H1 (cell line): Measurements from ENCODE around the gene CEACAM21. TPM values are rescaled to one million over a fixed set of nuclear protein-coding genes. Genes with fewer than 3 reads are reported as not detected.

ENCODE experiments used
- CTCF ChIA-PET: fragments of 300-600 bp; sonication (Branson Sonifier 250); formaldehyde crosslinking; loops from one replicate; lab custom pipeline; 2021; ENCODE audit not compliant: partially characterized antibody; lab: Charles Lee
- POLR2A ChIA-PET: fragments of 300-600 bp; sonication (Branson Sonifier 250); formaldehyde crosslinking; loops from one replicate; lab custom pipeline; 2021; ENCODE audit warnings: inconsistent platforms; ENCODE audit not compliant: partially characterized antibody; lab: Charles Lee
- DNase-seq, 2 experiments: peaks; one replicate each; pipeline versions ENCODE4 v3.0.0 to v3.0.0-alpha.2; 2010 to 2022; ENCODE audit warnings: low spot score in 2 of 2, low read depth in 1 of 2, mixed read lengths in 1 of 2
- FAIRE-seq: peaks from 2 replicates; lab custom pipeline; 2011; peaks lifted over from hg19 to GRCh38; lab: Jason Lieb, UNC
- H2AFZ ChIP-seq: 2 replicates; pipeline ENCODE4 v1.8.1; 2012; ENCODE audit warnings: low read length, inconsistent platforms
- H2AK5ac ChIP-seq: 2 replicates; pipeline ENCODE4 v1.6.1; 2013; ENCODE audit warnings: low read depth, low read length
- H2BK120ac ChIP-seq: replicated peaks from 2 replicates; pipeline ENCODE3; 2013; ENCODE audit warnings: low read depth, low read length, inconsistent platforms
- H2BK12ac ChIP-seq: 2 replicates; pipeline ENCODE4 v1.6.1; 2013; ENCODE audit warnings: low read depth, low read length
- H2BK15ac ChIP-seq: 2 replicates; pipeline ENCODE4 v1.6.1; 2013; ENCODE audit warnings: low read length
- H2BK20ac ChIP-seq: 2 replicates; pipeline ENCODE4 v1.6.1; 2013; ENCODE audit warnings: low read length
- H2BK5ac ChIP-seq: 2 replicates; pipeline ENCODE4 v1.6.1; 2013; ENCODE audit warnings: low read depth, low read length
- H3K14ac ChIP-seq: 2 replicates; pipeline ENCODE4 v1.6.1; 2013; ENCODE audit warnings: inconsistent platforms; ENCODE audit not compliant: insufficient read length
- H3K18ac ChIP-seq: 2 replicates; pipeline ENCODE4 v1.6.1; 2013; ENCODE audit warnings: low read length; ENCODE audit errors: extremely low read depth
- H3K23ac ChIP-seq: 2 replicates; pipeline ENCODE4 v1.6.1; 2013; ENCODE audit warnings: inconsistent platforms; ENCODE audit not compliant: insufficient read length
- H3K23me2 ChIP-seq: 2 replicates; pipeline ENCODE4 v1.6.1; 2013; ENCODE audit warnings: low read depth, low read length
- H3K27ac ChIP-seq: 2 replicates; pipeline ENCODE4 v1.6.1; 2011; ENCODE audit warnings: low read depth, low read length, inconsistent platforms
- H3K27me3 ChIP-seq, 4 experiments: replicated peaks in 1 of 4; 1 replicate in 1 of 4; 2 replicates in 3 of 4; pipeline versions ENCODE4 v1.6.1 to v1.8.1; 2011 to 2013; ENCODE audit warnings: low read length in 3 of 4, mild to moderate bottlenecking in 3 of 4, inconsistent platforms in 2 of 4, mixed read lengths in 2 of 4, moderate library complexity in 1 of 4; ENCODE audit not compliant: control insufficient read depth in 3 of 4, insufficient read depth in 3 of 4; ENCODE audit errors: extremely low read depth in 1 of 4
- H3K36me3 ChIP-seq, 4 experiments: 2 replicates each; pipeline versions ENCODE4 v1.6.1 to v1.8.1; 2011 to 2013; ENCODE audit warnings: mild to moderate bottlenecking in 4 of 4, low read length in 3 of 4, moderate library complexity in 2 of 4, control low read depth in 1 of 4, inconsistent platforms in 1 of 4; ENCODE audit not compliant: insufficient read depth in 4 of 4, control insufficient read depth in 2 of 4
- H3K4ac ChIP-seq: replicated peaks from 2 replicates; pipeline ENCODE3; 2013; ENCODE audit warnings: low read length, low read depth, mixed read lengths, inconsistent platforms; ENCODE audit not compliant: insufficient read length
- H3K4me1 ChIP-seq, 4 experiments: replicated peaks in 1 of 4; 1 replicate in 1 of 4; 2 replicates in 3 of 4; pipeline versions ENCODE4 v1.6.1 to v1.8.1; 2011 to 2013; ENCODE audit warnings: low read length in 3 of 4, inconsistent platforms in 2 of 4, mixed read lengths in 1 of 4; ENCODE audit not compliant: insufficient read depth in 4 of 4, control insufficient read depth in 3 of 4
- H3K4me2 ChIP-seq, 2 experiments: 2 replicates each; pipeline versions ENCODE4 v1.6.1 to v1.8.1; 2011 to 2013; ENCODE audit warnings: low read depth in 2 of 2, low read length in 2 of 2, control low read depth in 1 of 2, inconsistent platforms in 1 of 2, mild to moderate bottlenecking in 1 of 2; ENCODE audit not compliant: insufficient read depth in 1 of 2
- H3K4me3 ChIP-seq, 4 experiments: fragments of 200-600, 300-600 bp in 1 of 4; sonication (generic), shearing (Covaris generic), sonication (Bioruptor Twin) in 1 of 4; 2 replicates each; pipeline versions ENCODE4 v1.5.1 to v1.8.1; 2011 to 2016; ENCODE audit warnings: low read length in 4 of 4, low read depth in 3 of 4, control low read depth in 2 of 4, inconsistent platforms in 2 of 4, mild to moderate bottlenecking in 2 of 4, mixed read lengths in 1 of 4, moderate library complexity in 1 of 4; ENCODE audit not compliant: insufficient read depth in 2 of 4; ENCODE audit errors: extremely low read depth in 1 of 4
- H3K56ac ChIP-seq: replicated peaks from 2 replicates; pipeline ENCODE3; 2013; ENCODE audit warnings: low read depth, mild to moderate bottlenecking, mixed read lengths, low read length, inconsistent platforms; ENCODE audit not compliant: insufficient read length
- H3K79me1 ChIP-seq: 2 replicates; pipeline ENCODE4 v1.6.1; 2013; ENCODE audit warnings: low read depth, low read length, control low read depth
- H3K79me2 ChIP-seq, 2 experiments: 2 replicates each; pipeline versions ENCODE4 v1.6.1 to v1.8.1; 2012 to 2013; ENCODE audit warnings: low read length in 2 of 2, mild to moderate bottlenecking in 2 of 2, inconsistent platforms in 1 of 2; ENCODE audit not compliant: insufficient read depth in 2 of 2, control insufficient read depth in 1 of 2
- H3K9ac ChIP-seq, 4 experiments: replicated peaks in 1 of 4; 1 replicate in 1 of 4; 2 replicates in 3 of 4; pipeline versions ENCODE4 v1.6.1 to v1.8.1; 2011 to 2013; ENCODE audit warnings: low read depth in 3 of 4, low read length in 3 of 4, control low read depth in 2 of 4, mild to moderate bottlenecking in 2 of 4, moderate library complexity in 2 of 4, inconsistent platforms in 1 of 4; ENCODE audit errors: extremely low read depth in 1 of 4
- H3K9me3 ChIP-seq, 2 experiments: 2 replicates each; pipeline versions ENCODE4 v1.6.1 to v1.8.1; 2012 to 2013; ENCODE audit warnings: mild to moderate bottlenecking in 2 of 2, moderate library complexity in 2 of 2, control low read depth in 1 of 2, inconsistent platforms in 1 of 2, low read depth in 1 of 2, low read length in 1 of 2, mixed read lengths in 1 of 2; ENCODE audit not compliant: insufficient read depth in 2 of 2
- H4K20me1 ChIP-seq, 2 experiments: replicated peaks in 1 of 2; 2 replicates each; pipeline versions ENCODE3 to v1.8.1; 2011 to 2013; ENCODE audit warnings: inconsistent platforms in 2 of 2, low read length in 2 of 2, mild to moderate bottlenecking in 1 of 2; ENCODE audit not compliant: insufficient read depth in 2 of 2, control insufficient read depth in 1 of 2
- H4K5ac ChIP-seq: 2 replicates; pipeline ENCODE4 v1.6.1; 2013; ENCODE audit warnings: low read length, low read depth, mixed read lengths, inconsistent platforms; ENCODE audit not compliant: insufficient read length
- H4K8ac ChIP-seq: 2 replicates; pipeline ENCODE4 v1.8.0; 2013; ENCODE audit warnings: mild to moderate bottlenecking, moderate library complexity, low read length, inconsistent platforms; ENCODE audit not compliant: insufficient read depth; ENCODE audit errors: extremely low read depth
- H4K91ac ChIP-seq: replicated peaks from 2 replicates; pipeline ENCODE3; 2013; ENCODE audit warnings: low read length, mixed read lengths, inconsistent platforms; ENCODE audit not compliant: insufficient read length
- ASH2L ChIP-seq: fragments of 200-600, 300-600 bp; sonication (generic); IDR thresholded peaks from one replicate; pipeline ENCODE4 v1.7.1; 2017; ENCODE audit warnings: low read length
- BACH1 ChIP-seq: IDR thresholded peaks from 2 replicates; pipeline ENCODE4 v1.6.1; 2012; ENCODE audit warnings: low read length, improper control_type of control experiment
- CBX5 ChIP-seq: fragments of 300-800, 300-1000 bp; sonication (generic); IDR thresholded peaks from 2 replicates; pipeline ENCODE4 v1.7.1; 2016; ENCODE audit warnings: antibody characterized with exemption, low read length, low read depth
- CHD1 ChIP-seq: IDR thresholded peaks from 2 replicates; pipeline ENCODE4 v1.6.1; 2012; ENCODE audit warnings: low read depth, low read length, improper control_type of control experiment
- CTBP2 ChIP-seq: IDR thresholded peaks from 2 replicates; pipeline ENCODE4 v1.7.0; 2011; ENCODE audit warnings: borderline replicate concordance, mild to moderate bottlenecking, moderate library complexity, mixed read lengths, low read length; ENCODE audit not compliant: insufficient read depth, insufficient read length
- GTF2F1 ChIP-seq: IDR thresholded peaks from 2 replicates; pipeline ENCODE4 v1.6.1; 2012; ENCODE audit warnings: low read depth, low read length, improper control_type of control experiment, borderline replicate concordance
- KDM4A ChIP-seq: IDR thresholded peaks from one replicate; pipeline ENCODE4 v1.7.1; 2012; ENCODE audit warnings: low read depth, mild to moderate bottlenecking, moderate library complexity, low read length, inconsistent platforms; ENCODE audit not compliant: severe bottlenecking
- MAX ChIP-seq: IDR thresholded peaks from 2 replicates; pipeline ENCODE4 v1.6.1; 2012; ENCODE audit warnings: inconsistent platforms
- POLR2A ChIP-seq, 2 experiments: IDR thresholded peaks; 1 replicate in 1 of 2; 2 replicates in 1 of 2; pipeline ENCODE4 v1.6.1; 2011; ENCODE audit warnings: low read depth in 2 of 2, low read length in 2 of 2, mild to moderate bottlenecking in 2 of 2; ENCODE audit errors: control extremely low read depth in 1 of 2
- RXRA ChIP-seq: IDR thresholded peaks from 2 replicates; pipeline ENCODE4 v1.6.1; 2011; ENCODE audit warnings: low read depth, mild to moderate bottlenecking, low read length, moderate library complexity; ENCODE audit not compliant: insufficient read depth
- SAP30 ChIP-seq: fragments of 300-600 bp; sonication (generic); IDR thresholded peaks from 2 replicates; pipeline ENCODE4 v1.7.1; 2012; ENCODE audit warnings: low read length, moderate library complexity, mild to moderate bottlenecking, inconsistent platforms; ENCODE audit not compliant: insufficient read depth, insufficient replicate concordance
- SRF ChIP-seq: IDR thresholded peaks from 2 replicates; pipeline ENCODE4 v1.6.1; 2011; ENCODE audit warnings: mild to moderate bottlenecking, low read depth, low read length, moderate library complexity
- SUZ12 ChIP-seq: fragments of 200-600 bp; sonication (generic); IDR thresholded peaks from 2 replicates; pipeline ENCODE4 v1.6.1; 2012; ENCODE audit warnings: mild to moderate bottlenecking, inconsistent platforms, low read length, moderate library complexity, mixed read lengths
- TAF1 ChIP-seq: IDR thresholded peaks from 2 replicates; pipeline ENCODE4 v1.6.1; 2011; ENCODE audit warnings: mild to moderate bottlenecking, low read depth, low read length
- WGBS, 2 experiments: shearing (Covaris generic) in 1 of 2; methylation state at CpG; one replicate each; pipeline versions ENCODE4 v1.1.6 to v1.1.7; 2013 to 2015; ENCODE audit warnings: low lambda C conversion rate in 2 of 2, mixed read lengths in 2 of 2, inconsistent platforms in 1 of 2, low coverage in 1 of 2, missing lambda C conversion rate in 1 of 2; ENCODE audit not compliant: insufficient replicate concordance in 2 of 2, insufficient coverage in 1 of 2, insufficient read length in 1 of 2; ENCODE audit errors: extremely low coverage in 1 of 2, missing lambda C conversion rate in 1 of 2; 5-methylcytosine and 5-hydroxymethylcytosine counted together
- polyA plus RNA-seq, 7 experiments: library from polyadenylated mRNA; depleted of rRNA in 3 of 7; stranded (reverse) in 5 of 7; unstranded in 2 of 7; fragments of >200 nt in 5 of 7; fragments of 200-250 nt in 2 of 7; gene quantifications; 1 replicate in 5 of 7; 2 replicates in 1 of 7; 4 replicates in 1 of 7; pipeline versions ENCODE4 v1.2.1 to v1.2.3, GENCODE V29; 2011 to 2013; ENCODE audit warnings: missing spikeins in 2 of 7, mixed read lengths in 2 of 7
- total RNA-seq: library from RNA; stranded (reverse); fragmentation: NEBNext Ultra II Directional; extraction: Animal tissue kit (Norgen Biotek cat#: 25700); gene quantifications from 2 replicates; pipeline ENCODE4 v1.2.1, GENCODE V29; 2021

Gene CEACAM21
- total and polyA plus RNA-seq, 2 of the 8 experiments (the other 6 are each of a cell fraction or from before 2014, with no cell fraction given), result not detected

- Histone ChIP-seq H2AFZ (no peak overlapping the region), H3K9me3 (peaks cover 19 to 25% of the 10 kb centered on the region in 2 experiments), H4K5ac (no peak overlapping the region), H2BK15ac (no peak overlapping the region), H2BK120ac (no peak overlapping the region), H2BK20ac (no peak overlapping the region), H3K4me2 (no peak overlapping the region), H3K79me1 (no peaks in the 10 kb centered on the region), H4K20me1 (peaks cover 0 to 1% of the 10 kb centered on the region in 2 experiments), H3K4me3 (no peak overlapping the region), H2BK12ac (no peak overlapping the region), H4K91ac (no peak overlapping the region), H3K23ac (no peak overlapping the region), H3K27me3 (no peaks in the 10 kb centered on the region), H3K4ac (no peak overlapping the region), H2AK5ac (no peak overlapping the region), H3K14ac (no peak overlapping the region), H3K56ac (no peak overlapping the region), H2BK5ac (no peak overlapping the region), H3K4me1 (no peaks in the 10 kb centered on the region), H3K79me2 (no peaks in the 10 kb centered on the region), H3K9ac (no peak overlapping the region), H4K8ac (no peak overlapping the region), H3K18ac (no peak overlapping the region), H3K23me2 (no peaks in the 10 kb centered on the region), H3K36me3 (no peaks in the 10 kb centered on the region), H3K27ac (no peak overlapping the region)
- 56% methylated on average over 3 of the region's 3 CpGs; no CpG with 5 or more reads in 1 of the 2 experiments for WGBS, 2 experiments
- no peak for DNase-seq
- ChIA-PET CTCF (interaction anchor here (1.0 to 1.6 kb wide), 5 partner anchors 24 to 157 kb away, joined by 3 to 5 read pairs (median 3); no protein-coding TSS in a partner anchor), POLR2A (no interaction called here)
- FAIRE-seq, result no peak
- TF ChIP-seq SAP30, result no peak
- TF ChIP-seq CHD1, result no peak
- no peak for TF ChIP-seq SRF
- no peak for TF ChIP-seq MAX
- TF ChIP-seq KDM4A, result no peak
- no peak for TF ChIP-seq TAF1
- no peak for TF ChIP-seq BACH1
- TF ChIP-seq ASH2L, result no peak
- no peak for TF ChIP-seq POLR2A (IDR thresholded peaks at IDR 0.05; ENCODE audit: control extremely low read depth in 1 of 2, low read depth in 2 of 2, low read length in 2 of 2)
- TF ChIP-seq GTF2F1, result no peak
- TF ChIP-seq SUZ12, result no peak
- no peak for TF ChIP-seq CBX5
- TF ChIP-seq CTBP2, result no peak
- no peak for TF ChIP-seq RXRA
These were observed 19.9 kb downstream of the CEACAM21 start for GRCh38 chr19:41595890-41596280.
